Measurements from ENCODE around the gene SOCS4. TPM values are rescaled to one million over a fixed set of nuclear protein-coding genes. Genes with fewer than 3 reads are reported as not detected.

Gene SOCS4
- total and polyA plus RNA-seq, 2 of the 13 experiments (the other 11 are each of a cell fraction or from before 2014, with no cell fraction given), result 4.0 to 10.0 TPM

- TF ChIP-seq AHDC1 (CRISPR knock-in tag; IDR thresholded peaks at IDR 0.05; ENCODE audit: borderline replicate concordance) (no peak), ZNF567 (CRISPR knock-in tag; IDR thresholded peaks at IDR 0.05; ENCODE audit: borderline replicate concordance) (no peak), RNF219 (CRISPR knock-in tag; IDR thresholded peaks at IDR 0.05) (no peak), SMAD9 (CRISPR knock-in tag; IDR thresholded peaks at IDR 0.05) (no peak), MATR3 (CRISPR knock-in tag; IDR thresholded peaks at IDR 0.05) (no peak), KLF6 (CRISPR knock-in tag; IDR thresholded peaks at IDR 0.05) (0 out of 2 replicates have a peak, but pooled peaks have one; percentile 19), POLR2A (IDR thresholded peaks at IDR 0.05; ENCODE audit: insufficient read depth in 1 of 2, low read depth in 2 of 2, low read length in 2 of 2) (peak; percentile 79 to 83), ZZZ3 (CRISPR knock-in tag; IDR thresholded peaks at IDR 0.05; ENCODE audit: borderline replicate concordance) (peak; percentile 85; the same call in 1 of the 2 replicates), ZFP90 (CRISPR knock-in tag; IDR thresholded peaks at IDR 0.05; ENCODE audit: borderline replicate concordance) (peak; percentile 89), SP5 (CRISPR knock-in tag; IDR thresholded peaks at IDR 0.05; ENCODE audit: borderline replicate concordance, low read depth) (peak; percentile 47; the same call in 1 of the 2 replicates), MYPOP (CRISPR knock-in tag; IDR thresholded peaks at IDR 0.05) (peak; percentile 60; the same call in 1 of the 2 replicates), ZNF251 (CRISPR knock-in tag; IDR thresholded peaks at IDR 0.05) (no peak), NR2F6 (IDR thresholded peaks at IDR 0.05) (no peak), NR2F6 (CRISPR knock-in tag; IDR thresholded peaks at IDR 0.05) (peak; percentile 84), KDM2A (CRISPR knock-in tag; IDR thresholded peaks at IDR 0.05; ENCODE audit: borderline replicate concordance, low read depth) (peak; percentile 89), DNMT1 (CRISPR knock-in tag; IDR thresholded peaks at IDR 0.05) (no peak; the same call in 1 of the 2 replicates), CREB3 (CRISPR knock-in tag; IDR thresholded peaks at IDR 0.05) (no peak), RXRA (CRISPR knock-in tag; IDR thresholded peaks at IDR 0.05) (peak; percentile 82; the same call in 1 of the 2 replicates), ATF4 (CRISPR knock-in tag; IDR thresholded peaks at IDR 0.05) (peak in 1 of 2 experiments; percentile 82; a peak in 2 of 4 replicates)
These were observed at the start of gene SOCS4, which contains the start of gene WDHD1 (continued) for GRCh38 chr14:55026793-55027561.
